ENCODE results near the gene ATP8B3.

The ATP8B3 gene

DNA sequence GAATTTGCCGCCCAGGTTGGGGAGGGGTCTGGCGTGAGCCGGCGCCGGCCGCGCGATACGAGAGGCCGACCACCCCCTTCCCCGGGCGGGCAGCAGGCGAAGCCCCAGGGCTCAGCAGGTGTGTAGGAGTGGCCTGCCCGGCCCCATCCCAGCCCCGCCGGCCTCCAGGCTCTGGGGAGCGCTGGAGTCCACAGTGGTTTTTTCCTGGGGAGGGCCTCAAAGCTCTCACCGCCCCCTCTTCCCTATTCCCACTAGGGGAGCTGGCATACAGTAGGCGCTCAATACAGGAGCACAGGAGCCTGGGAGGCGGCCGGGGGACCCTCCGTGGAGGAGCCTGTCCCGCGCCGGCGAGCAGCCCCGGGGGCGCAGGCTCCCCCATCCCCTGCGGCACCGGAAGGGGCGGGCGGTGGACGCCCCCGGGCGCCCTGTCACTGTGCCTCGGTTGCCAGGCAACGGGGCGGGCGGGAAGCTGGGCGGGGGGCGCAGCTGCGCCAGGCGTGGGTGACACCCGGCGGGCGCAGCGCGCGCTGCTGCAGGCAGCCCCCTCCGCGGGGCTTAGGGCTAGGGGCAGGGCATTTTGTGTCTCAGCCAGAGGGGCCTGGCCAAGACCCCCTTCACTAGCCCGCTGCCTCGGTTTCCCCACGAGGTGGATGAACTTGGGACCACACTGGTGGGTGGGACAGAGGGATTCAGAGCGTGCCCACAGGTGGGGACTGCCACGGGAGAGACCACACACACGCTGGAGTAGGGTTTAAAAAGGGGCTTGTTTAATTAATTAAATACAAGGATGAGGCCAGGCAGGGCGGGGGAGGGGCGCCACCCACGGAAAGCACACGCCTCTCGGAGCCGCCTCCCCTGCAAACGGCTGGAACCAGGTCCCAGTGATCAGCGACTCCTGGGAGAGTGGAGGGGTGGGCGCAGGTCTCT lies 39.8 kb upstream of the ATP8B3 start:
- DNase-seq: peak in 2 of 4 experiments; percentile 57 to 61

DNA sequence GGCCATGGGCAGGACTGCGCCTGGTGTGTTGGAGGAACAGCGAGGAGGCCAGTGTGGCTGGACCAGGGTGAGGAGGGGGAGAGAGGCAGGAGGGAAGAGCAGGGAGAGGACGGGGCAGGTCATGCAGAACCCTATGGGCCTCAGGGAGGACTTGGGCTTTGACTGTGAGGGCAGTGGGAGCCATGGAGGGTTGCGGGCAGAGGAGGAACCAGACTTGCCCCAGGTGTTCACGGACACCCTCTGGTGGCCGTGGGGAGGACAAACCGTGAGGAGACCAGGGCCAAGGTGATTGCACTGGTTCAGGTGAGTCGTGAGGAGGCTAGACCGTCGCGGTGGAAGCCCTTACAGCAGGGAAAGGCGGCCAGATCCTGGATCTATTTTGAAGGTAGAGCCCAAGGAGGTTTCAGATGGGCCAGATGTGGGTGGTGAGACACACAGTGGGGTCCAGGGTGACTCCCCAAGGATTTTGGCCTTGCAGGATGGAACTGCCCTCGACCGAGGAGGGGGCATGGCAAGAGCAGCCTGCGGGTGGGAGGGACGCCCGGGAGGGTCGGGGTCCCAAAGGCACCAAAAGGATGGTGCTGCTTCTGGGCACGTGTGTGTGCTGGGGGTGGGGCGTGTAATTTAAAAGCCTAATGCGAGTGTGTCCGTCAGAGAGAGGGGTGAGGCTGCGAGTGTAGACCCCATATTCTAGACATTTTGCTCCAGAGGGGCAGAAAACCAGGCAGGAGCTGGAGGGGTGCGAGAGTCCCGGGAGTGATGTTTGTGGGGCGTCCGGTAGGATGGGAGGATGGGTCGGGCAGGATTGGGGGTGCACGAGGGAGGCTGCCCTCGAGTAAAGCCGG lies 39.0 kb upstream of the ATP8B3 start:
- no peak for DNase-seq

DNA sequence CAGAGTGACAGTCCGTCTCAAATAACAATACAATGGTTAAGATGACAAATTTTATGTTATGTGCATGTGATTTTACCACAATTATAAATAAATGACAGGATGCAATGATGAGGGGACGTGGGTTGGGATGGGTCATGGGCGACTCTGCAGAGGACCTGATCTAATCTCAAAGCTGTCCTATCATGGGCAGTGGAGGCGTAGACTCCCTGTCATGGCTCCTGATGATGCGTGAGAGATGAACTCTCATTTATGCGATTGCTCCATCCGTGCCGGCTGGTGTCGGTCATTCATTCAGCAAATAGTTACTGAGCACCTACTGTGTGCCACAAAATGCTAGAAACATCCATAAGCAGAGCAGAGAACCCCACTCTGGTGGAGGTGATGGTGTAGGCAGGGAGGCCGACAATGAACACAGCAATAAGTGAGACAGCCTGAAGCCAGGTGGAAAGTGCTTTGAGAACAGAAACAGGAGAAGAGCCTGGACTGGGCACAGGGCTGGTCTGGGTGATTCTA lies 37.9 kb upstream of the ATP8B3 start:
- DNase-seq: no peak

DNA sequence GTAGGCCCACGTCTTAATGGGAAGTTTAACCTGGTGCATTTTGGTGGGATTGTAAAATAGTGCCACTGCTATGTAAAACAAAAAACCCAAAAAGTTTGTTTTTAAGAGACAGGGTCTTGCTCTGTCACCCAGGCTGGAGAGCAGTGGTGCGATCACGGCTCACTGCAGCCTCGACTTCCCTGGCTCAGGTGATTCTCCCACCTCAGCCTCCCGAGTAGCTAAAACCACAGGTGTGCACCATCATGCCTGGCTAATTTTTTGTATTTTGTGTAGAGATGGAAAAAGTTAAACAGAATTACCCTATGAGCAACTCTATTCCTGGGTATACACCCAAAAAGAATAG lies 37.0 kb upstream of the ATP8B3 start:
- DNase-seq: no peak

DNA sequence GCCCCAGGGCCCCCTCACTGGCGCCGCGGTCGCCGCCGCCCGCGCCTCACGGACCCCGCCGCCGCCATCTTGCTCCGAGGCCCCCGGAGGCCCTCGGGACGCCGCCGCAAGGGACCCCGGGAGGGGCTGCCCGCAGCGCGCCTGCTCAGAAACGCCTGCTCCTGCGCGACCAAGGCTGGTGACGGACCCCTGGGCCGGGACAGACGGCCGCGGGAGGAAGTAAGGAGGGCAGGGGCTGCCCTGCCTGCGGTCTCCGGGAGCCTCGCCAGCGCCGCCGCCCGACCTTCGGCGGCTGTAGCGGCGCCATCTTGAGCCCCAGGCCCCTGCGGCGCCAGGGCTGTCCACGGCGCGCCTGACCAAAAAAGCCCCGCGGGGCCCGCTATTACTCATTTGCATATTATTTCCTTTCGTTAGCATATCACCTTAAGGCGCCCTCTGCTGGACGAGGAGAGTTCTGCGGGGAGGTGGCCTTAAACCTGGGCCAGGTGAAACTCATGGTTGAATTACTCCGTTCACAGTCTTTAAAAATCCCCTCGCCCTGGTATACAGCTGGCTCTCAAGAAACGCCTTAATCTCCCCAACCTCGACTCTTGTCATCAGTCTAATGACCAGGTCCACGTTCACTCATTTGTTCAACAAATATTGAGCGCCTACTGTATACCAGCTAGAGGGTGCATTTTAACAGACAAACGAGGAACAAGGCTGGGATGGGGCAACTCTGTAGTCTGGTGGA lies 36.5 kb upstream of the ATP8B3 start, which contains the start of gene REXO1:
TSS of gene REXO1 (minus strand) at position 85 of the 733 bp plus-strand sequence. CDS start 125 bp downstream, outside the sequence.
- peak; percentile 94 to 98 (median 97) for DNase-seq

DNA sequence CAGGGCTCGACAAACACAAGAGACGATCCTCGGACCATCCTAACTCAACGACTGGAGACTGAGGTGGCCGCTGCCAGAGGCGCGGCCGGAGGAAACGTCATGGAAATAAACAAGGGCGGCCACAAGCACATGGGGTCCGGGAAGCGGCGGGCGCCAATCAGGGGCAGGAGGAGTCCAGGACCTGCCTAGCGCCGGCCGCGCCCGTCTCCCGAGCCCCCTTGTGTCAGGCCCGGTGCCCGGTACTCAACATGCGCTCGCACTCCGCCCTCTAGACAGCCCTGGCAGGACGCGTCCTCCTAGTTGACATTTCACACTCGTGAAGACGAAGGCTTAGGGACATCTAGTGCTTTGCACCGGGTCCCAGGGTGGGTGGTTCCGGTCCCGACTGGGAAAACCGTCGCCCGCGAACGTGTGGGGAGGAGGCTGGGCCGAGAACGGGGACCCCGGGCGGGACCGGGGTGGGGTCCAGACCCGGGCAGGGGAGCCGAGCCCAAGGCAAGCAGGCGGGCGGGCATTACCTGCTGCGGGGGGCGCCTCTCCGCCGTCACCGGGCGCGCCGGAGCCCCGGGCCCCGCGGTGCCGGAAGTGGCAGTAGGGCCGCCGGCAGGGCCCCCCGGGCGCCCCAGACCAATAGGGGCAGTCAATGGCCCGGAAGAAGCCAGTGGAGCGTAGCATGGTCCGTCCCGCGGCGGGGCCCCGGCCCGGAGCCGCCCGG lies 35.8 kb upstream of the ATP8B3 start:
- no peak for DNase-seq

DNA sequence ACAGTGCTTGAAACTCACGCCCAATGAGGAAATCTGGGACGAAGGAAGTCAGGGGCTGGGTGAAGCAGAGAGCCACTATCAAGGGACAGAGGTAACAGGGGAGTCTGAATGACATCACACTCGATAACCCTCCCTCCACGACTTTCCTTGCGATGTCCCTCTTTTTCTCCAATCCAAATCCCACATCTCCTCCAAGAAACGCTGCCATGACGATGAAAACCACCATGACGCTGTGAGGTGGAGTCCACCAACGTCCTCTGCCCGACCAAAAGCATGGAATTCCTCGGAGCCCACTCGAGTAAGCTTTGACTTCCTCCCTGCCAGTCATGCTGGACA lies 35.2 kb upstream of the ATP8B3 start:
- DNase-seq: no peak

DNA sequence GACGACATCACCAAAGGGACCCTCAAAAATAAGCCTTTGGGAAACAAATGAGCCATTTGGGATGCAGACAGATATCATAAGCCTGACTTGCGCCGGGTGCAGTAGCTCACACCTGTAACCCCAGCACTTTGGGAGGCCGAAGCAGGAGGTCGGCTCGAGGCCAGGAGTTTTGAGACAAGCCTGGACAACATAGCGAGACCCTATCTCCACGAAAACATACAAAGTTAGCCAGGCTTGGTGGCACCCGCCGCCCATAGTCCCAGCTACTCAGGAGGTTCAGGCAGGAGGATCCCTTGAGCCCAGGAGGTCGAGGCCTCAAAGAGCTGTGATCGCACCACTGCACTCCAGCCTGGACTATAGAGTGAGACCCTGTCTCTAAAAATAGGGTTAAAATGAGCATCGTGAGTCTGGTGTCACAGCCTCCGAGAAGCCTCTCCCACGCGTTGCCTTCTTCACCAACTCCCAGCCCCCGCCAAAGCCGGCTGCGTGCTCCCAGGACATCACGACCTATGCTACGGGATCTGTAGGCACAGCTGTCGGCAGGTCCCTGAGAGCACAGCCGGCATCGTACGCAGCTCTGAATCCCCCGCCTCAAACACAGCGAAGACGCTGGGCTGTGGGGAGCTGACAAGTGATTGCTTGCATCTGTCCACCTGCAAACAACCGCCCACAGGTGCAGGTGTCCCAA lies 34.6 kb upstream of the ATP8B3 start:
- no peak for DNase-seq

DNA sequence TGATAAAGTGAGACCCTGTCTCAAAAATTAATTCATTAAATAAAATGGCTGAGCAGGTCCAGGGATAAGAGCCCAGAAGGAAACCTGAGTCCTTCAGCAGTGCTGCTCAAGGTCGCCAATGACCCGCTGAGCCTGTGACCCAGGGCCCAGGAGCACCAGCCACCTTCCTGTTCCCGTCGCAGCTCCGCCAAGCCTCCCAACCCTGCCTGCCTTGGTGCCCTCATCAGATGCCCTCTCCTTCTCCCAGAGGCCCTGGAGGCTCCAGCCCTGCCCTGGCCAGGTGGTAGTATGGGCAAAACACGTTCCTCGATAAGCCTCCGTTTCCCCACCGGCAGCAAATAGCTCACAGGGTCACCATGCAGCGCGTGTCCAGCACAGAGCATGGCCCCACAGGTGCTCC lies 33.6 kb upstream of the ATP8B3 start:
- no peak for DNase-seq

DNA sequence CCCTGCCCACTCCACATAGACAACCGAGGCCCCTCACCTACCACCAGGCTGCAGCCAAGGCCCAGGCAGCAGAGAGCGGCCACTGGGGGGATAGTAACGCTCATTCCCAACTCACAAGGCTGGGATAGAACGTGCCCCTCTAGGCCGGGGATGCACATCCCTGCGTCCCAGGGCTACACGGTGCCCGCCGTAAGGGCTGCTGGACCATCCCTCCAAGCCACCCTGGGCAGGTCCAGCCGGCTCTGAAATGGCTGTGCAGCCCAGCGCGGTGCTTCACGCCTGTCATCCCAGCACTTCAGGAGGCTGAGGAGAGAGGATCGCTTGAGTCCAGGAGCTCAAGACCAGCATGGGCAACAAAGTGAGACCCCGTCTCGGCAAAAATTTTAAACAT lies 33.0 kb upstream of the ATP8B3 start:
- no peak for DNase-seq

DNA sequence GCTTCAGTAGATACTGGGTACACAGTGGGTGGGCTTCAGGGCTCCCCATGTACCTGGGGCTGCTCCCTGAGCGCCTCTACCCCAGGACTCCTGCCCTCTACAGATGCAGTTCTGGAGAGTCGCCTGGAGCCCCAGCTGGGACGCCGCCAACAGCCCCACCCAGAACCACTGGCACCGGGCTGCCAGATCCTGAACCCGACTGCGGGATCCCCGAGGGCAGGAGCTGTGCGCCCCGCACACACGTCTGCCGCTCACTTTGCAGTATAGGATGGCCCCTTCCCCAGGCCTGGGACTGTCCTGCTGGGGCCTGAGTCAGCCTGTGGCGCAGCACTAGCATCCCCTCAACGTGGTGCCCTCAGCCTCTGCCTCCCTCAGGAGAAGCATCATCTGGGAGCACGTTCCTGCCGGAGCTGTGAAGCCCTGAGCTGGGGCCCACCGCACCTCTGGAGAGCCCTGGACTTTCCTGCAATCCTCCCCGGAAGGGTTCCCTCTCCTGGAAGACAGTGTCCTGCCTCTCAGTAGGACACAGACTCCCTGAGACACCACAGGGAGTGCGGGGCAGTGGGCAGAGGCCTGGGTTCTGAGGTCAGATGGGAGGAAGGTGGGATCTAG lies 32.5 kb upstream of the ATP8B3 start:
- DNase-seq: no peak

DNA sequence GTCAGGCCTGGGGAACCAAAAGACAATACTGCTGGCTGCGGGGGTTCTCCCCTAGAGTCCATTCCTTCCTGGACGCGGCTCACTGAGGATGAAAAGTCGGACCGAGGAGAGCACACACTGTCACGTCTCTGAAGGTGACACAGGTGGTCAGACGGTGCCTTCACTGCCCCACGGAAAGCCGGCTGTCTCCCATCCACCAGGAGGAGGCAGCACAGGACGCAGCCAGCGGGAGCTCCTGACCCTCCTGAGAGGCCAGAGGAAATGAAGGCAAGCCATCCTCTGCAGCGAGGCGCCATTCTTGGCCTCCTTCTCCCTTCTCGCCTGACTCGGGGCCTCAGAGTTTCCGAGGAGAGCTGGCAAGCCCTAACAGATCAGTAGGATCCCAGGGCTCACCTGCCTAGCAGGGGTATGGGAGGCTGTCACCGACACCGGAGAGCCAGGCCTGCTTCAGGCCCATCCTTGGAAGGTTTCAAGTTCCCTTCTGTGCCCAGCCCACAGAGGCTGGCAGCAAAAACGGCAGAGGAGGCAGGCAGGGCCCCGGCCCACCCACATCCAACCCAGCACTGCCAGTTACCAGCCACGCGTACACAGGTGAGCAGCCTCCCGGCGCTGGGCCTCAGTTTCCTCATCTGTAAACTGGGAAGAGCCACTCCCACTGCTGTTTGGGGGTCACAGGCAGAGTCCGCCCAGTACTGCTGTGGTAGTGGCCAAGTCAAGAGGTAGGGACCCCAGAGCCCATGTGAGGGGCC lies 31.7 kb upstream of the ATP8B3 start:
- DNase-seq: no peak

DNA sequence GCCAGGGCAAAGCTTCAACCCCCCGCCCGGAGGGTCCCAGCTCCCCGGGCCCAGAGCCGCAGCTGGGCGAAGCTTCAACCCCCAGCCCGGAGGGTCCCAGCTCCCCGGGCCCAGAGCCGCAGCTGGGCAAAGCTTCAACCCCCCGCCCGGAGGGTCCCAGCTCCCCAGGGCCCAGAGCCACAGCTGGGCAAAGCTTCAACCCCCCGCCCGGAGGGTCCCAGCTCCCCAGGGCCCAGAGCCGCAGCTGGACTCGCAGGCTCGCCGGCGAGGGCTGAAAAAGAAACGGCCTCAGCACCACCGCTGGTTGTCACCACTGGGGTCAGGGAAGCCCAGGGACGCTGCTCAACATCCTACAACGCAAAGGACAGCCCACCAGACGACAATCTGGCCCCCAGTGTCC lies 31.0 kb upstream of the ATP8B3 start:
- no peak for DNase-seq

DNA sequence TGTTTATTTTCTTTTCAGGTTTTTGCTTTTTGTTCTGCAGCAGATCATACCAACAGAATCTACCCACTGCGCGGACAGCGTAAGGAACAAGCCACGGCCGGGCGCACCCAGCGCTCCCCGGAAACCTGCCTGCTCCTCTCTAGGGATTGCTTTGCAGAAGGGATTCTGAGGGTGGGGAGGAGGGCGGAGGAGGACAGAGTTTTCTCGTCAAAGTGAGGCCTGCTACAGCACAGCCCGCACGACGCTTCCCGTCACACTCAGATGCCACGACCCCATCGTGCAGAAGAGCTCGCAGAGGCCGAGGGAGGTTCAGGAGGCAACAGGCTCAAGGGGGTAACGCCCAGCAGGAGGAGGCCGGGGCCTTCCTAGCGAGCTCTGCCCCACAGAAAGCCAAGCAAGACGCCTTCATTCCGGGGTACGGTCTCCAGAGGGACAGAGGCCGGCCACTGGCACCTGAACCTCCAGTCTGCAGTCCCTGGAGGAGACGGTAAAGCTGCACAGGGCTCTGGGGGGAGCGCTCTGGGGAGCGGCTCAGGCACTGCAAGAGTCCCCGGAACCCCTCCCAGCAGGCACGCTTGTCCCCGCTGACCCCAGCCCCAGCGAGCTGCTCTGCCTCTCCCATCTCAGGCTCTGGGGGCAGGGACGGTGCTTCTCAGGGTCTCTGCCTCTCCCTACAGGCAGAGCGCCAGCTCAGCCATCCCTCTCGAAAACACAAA lies 29.3 kb upstream of the ATP8B3 start:
- DNase-seq: no peak

DNA sequence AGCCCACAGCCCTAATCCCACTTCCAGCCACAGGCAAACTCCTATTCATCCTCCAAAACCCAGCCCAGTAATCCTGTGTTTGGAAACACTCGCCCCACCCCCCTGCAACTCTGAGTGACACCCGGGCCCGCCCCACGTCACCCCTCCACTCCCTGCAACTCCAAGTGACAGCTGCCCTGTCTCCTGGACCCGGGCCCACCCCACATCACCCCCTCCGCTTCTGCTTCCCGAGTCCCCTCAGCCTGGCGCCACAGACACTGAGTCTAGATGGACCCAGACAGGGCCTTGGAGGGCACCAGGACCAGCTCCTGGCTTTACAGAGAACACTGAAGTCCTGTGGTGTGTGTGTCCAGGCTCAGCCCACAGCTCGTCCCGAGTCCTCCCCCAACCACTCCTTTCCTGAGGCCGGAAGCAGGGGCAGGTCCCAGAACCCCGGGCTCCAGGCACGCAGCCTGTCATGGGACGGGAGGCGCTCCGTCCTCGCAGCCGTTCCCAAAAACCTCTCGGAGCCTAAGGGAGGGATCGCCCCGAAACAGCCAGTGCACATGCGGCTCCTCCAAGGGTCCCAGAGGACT lies 28.6 kb upstream of the ATP8B3 start:
- no peak for DNase-seq

DNA sequence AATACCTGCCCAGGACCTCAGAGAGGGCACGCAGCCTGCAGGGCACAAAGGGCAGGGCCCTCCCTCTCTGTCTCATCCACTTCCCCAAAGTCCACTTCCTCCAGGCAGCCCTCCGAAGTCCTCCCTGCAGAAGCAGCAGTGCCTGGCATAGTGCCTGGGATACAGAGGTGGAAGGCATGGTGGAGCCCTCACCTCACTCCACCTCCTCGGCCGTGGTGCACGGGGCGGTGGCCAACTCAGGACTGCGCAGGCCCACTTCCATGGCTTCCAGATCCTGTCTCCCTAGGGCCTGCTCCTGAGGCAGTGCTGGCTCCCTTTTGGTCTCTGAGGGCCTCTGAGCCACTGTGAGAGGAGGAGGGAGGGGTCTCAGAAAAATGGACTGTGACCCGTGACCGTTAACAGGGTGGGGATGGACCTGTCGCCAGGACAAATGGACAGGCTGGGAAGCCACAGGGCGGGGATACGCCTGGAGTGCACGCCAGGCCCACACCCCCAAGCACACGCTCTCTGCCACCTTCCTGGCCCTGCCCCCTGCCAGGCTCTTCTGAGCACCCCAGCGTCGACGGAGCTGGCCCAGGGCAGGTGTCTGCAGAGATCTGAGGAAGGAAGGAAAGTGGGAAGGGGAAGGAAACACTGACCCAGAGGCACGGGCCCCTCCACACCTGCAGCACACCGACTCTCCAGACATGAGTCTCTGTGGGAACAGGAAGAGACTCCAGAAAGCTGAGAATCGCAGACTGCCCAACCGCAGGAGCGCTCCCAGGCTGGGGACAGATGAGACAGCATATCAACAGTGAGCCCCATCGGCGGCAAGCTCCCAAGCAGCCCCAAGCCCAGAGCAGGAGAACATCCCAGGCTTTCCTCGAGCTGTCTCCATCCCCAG lies 27.8 kb upstream of the ATP8B3 start:
- DNase-seq: no peak

DNA sequence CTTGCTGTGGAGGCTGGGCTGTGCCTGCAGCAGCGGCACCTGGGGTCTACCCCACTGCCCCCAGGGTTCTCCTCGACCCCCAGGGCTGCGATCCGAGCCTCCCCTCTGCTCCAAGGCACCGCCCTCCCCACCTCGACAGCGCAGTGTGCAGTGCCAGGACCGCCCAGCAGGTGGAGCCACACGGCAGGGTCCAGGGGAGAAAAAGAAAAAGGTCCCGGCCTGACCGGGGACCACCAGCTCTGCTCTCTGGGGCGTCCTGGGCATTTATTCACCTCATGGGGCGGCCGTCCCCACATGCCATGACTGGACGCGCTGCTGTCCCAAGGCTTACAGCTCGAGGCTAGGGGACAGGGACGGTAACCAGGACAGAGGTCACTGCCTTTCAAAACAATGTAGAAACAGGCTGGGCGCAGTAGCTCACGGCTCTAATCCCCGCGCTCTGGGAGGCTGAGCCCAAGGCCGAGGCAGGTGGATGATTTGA lies 25.6 kb upstream of the ATP8B3 start:
- peak; percentile 25 to 49 (median 40) for DNase-seq

DNA sequence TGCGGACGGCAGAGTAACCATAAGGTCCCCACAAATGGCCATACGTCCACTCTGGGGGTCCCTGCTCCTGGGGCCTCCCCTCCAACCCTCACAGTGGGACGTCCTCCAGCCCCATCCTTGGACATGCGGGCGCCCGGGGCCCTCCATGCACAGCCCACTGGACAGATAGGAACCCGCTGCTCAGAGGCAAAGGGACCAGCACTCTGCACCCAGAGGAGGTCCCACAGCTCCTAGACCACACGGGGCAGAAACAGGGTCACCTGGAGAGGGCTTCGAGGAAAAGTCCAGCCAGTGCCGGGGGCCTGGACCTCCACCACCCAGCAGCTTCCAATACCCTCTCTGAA lies 25.1 kb upstream of the ATP8B3 start:
- no peak for DNase-seq

Measured in activated CD4-positive, CD25-positive, alpha-beta regulatory T cell (primary cell).